Activated naive CD8-positive, alpha-beta T cell treated with anti-CD3 and anti-CD28 coated beads, Interleukin-2, amount 10 ng/mL, durations not matched to agents 7 days and 5 days (primary cell): ENCODE measurements around the gene TMBIM6. TPM values are rescaled to one million over a fixed set of nuclear protein-coding genes. Genes with fewer than 3 reads are reported as not detected.
"Not testable (repeated sequence)": the region's sequence is repeated elsewhere in the genome, so short reads cannot be mapped to it uniquely, and the experiment has no call there.

Experiments used
- ATAC-seq: fragments of 150-1000 bp; cut with Tn5 transposase; one replicate; pipeline ENCODE4 v1.10.0; 2021; ENCODE audit warnings: low read depth, moderate library complexity
- POLR2A ChIA-PET: fragments of 350-600 bp; sonication (Branson Sonifier 250); formaldehyde crosslinking; loops from one replicate; lab custom pipeline; 2021; ENCODE audit warnings: antibody characterized with exemption; lab: Charles Lee
- DNase-seq: peaks from one replicate; pipeline ENCODE4 v3.0.0; 2021
- H3K27ac Mint-ChIP-seq: one replicate; pipeline ENCODE4 v1.8.0; 2022; ENCODE audit warnings: mild to moderate bottlenecking, mixed read lengths
- H3K27me3 Mint-ChIP-seq: one replicate; pipeline ENCODE4 v1.8.0; 2022; ENCODE audit warnings: mild to moderate bottlenecking, moderate library complexity, mixed read lengths
- H3K36me3 Mint-ChIP-seq: one replicate; pipeline ENCODE4 v1.8.0; 2021; ENCODE audit warnings: mild to moderate bottlenecking, mixed read lengths
- H3K4me1 Mint-ChIP-seq: one replicate; pipeline ENCODE4 v1.8.0; 2021; ENCODE audit warnings: mixed read lengths
- H3K4me3 Mint-ChIP-seq: one replicate; pipeline ENCODE4 v1.8.0; 2022; ENCODE audit warnings: mild to moderate bottlenecking, moderate library complexity, mixed read lengths
- H3K9me3 Mint-ChIP-seq: one replicate; pipeline ENCODE4 v1.8.0; 2021; ENCODE audit warnings: mixed read lengths
- total RNA-seq, 2 experiments: library from RNA; stranded (reverse); gene quantifications; one replicate each; pipeline ENCODE4 v1.2.3, GENCODE V29; 2021

Gene TMBIM6
- total RNA-seq, 2 experiments from 2014 or later: 426 to 431 TPM

DNA sequence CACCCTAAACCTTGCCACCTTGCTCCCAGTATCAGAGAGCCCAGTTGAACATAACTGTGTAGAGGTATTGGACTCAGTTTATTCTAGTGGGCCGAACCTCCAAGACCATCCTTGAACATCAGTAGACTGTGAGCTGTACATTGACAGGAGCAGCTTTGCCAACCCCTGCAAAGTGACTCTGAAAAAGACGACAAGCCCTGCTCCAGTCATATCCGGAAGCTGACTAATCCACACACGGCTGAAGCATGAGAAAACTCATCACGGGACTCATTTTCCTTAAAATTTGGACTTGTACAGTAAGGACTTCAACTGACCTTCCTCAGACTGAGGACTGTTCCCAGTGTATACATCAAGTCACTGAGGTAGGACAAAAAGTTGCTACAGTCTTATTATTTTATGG lies 2.6 kb upstream of the TMBIM6 start:
- H3K9me3 Mint-ChIP-seq, H3K27me3 Mint-ChIP-seq, DNase-seq, H3K27ac Mint-ChIP-seq, H3K4me3 Mint-ChIP-seq, ATAC-seq, POLR2A ChIA-PET: not testable (repeated sequence)
- peaks cover 11% of the 10 kb centered on the region for H3K36me3 Mint-ChIP-seq
- H3K4me1 Mint-ChIP-seq: peaks cover 17% of the 10 kb centered on the region

GRCh38 chr12:49740277-49740676 lies 1.1 kb upstream of the TMBIM6 start:
- H3K27me3 Mint-ChIP-seq: not testable (repeated sequence)

GRCh38 chr12:49741882-49742620 lies 694 bp downstream of the TMBIM6 start:
- no peaks in the 10 kb centered on the region for H3K9me3 Mint-ChIP-seq
- ATAC-seq (peak; percentile 73), DNase-seq (peak; percentile 88)
- H3K27ac Mint-ChIP-seq: peak overlapping the region; percentile 96
- H3K4me1 Mint-ChIP-seq: peaks cover 35% of the 10 kb centered on the region
- POLR2A ChIA-PET: interaction anchor here (0.6 to 2.2 kb wide), 43 partner anchors 8 to 611 kb away, joined by 3 to 63 read pairs (median 5); partner anchors contain the start of genes BCDIN3D, CERS5, MCRS1 and NCKAP5L
- peak overlapping the region; percentile 88 for H3K4me3 Mint-ChIP-seq
- H3K27me3 Mint-ChIP-seq: no peaks in the 10 kb centered on the region
- peaks cover 17% of the 10 kb centered on the region for H3K36me3 Mint-ChIP-seq

More at GRCh38 chr12:49740277-49740676, 1.1 kb upstream of the TMBIM6 start:
- not testable (repeated sequence) for DNase-seq, H3K27ac Mint-ChIP-seq, H3K4me3 Mint-ChIP-seq, ATAC-seq, H3K9me3 Mint-ChIP-seq
- Mint-ChIP-seq H3K4me1 (peaks cover 28% of the 10 kb centered on the region), H3K36me3 (peaks cover 17% of the 10 kb centered on the region)
- POLR2A ChIA-PET: interaction anchor here (0.9 to 2.2 kb wide), 14 partner anchors 17 to 888 kb away, joined by 3 to 63 read pairs (median 6); partner anchors contain the start of genes BCDIN3D and DDX23

- POLR2A ChIA-PET: no interaction called here
- H3K4me3 Mint-ChIP-seq: peak overlapping the region; percentile 37
- DNase-seq: no peak
- peaks cover 24% of the 10 kb centered on the region for H3K36me3 Mint-ChIP-seq
- H3K4me1 Mint-ChIP-seq: peaks cover 51% of the 10 kb centered on the region
- no peaks in the 10 kb centered on the region for H3K27me3 Mint-ChIP-seq
- no peak overlapping the region for H3K27ac Mint-ChIP-seq
- H3K9me3 Mint-ChIP-seq: no peaks in the 10 kb centered on the region
- ATAC-seq: no peak
Measured at GRCh38 chr12:49744363-49744885, 3.1 kb downstream of the TMBIM6 start.

- DNase-seq (no peak), ATAC-seq (no peak)
- Mint-ChIP-seq H3K4me3 (peak overlapping the region; percentile 54), H3K27me3 (no peaks in the 10 kb centered on the region), H3K27ac (peak overlapping the region; percentile 75), H3K4me1 (peaks cover 68% of the 10 kb centered on the region), H3K9me3 (no peaks in the 10 kb centered on the region), H3K36me3 (peaks cover 32% of the 10 kb centered on the region)
- POLR2A ChIA-PET: interaction anchor here (1.0 to 1.2 kb wide), 2 partner anchors 13 to 16 kb away, joined by 3 to 4 read pairs; no protein-coding TSS in a partner anchor
Measured at GRCh38 chr12:49748306-49748705, 6.9 kb downstream of the TMBIM6 start.

GRCh38 chr12:49748800-49749199 lies 7.4 kb downstream of the TMBIM6 start:
- no peak for ATAC-seq

DNA sequence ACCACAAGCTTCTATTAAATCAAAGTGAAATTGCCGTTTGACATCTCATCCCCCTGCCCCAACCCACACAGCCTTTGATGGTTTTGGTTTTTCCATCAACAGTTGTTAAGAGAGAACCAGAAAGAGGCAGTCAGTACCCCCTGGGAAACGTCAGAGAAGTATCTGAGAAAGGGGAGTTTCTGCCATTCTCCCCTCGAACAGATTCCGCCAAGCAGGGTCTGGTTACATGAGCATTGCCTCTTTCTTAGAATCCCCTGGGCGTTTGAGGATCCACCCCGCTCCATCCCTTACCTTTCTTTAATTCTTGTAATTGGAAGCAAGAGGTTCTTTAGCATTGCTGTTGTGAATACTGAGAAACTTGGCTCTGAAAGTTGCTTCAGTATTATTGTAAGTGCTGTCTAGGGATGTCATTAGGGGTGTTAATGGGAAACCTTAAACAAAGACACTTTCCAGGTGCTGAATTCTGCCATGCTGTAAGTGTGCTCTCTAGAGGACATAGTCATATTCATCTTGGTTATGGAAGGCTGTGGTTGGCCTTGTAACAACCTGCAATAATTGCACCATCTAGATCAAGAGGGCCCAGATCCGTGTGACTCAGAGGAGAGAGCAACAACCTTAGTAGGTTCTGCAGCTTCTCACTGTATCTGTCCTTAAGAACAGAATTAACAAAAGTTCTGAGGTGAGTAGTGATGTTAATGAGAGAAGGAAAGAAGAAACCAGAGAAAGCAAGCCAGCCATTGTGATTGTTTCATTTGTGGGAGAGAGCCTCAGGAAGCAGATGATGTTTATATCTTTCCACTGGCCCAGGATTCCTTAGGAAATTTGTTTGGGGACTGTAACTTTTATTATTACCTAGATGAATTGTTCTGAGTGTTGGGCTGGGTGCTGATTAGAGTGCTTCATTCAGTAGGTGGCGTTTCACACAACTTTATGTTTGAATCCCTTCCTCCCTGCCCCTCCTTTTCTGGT lies 9.0 kb downstream of the TMBIM6 start:
- H3K4me1 Mint-ChIP-seq: peaks cover 62% of the 10 kb centered on the region
- peak overlapping the region; percentile 60 for H3K4me3 Mint-ChIP-seq
- no peak for DNase-seq
- H3K27me3 Mint-ChIP-seq: no peaks in the 10 kb centered on the region
- POLR2A ChIA-PET: interaction anchor here (1.2 to 2.0 kb wide), 2 partner anchors 9 to 11 kb away, joined by 3 to 13 read pairs; partner anchors contain the start of gene TMBIM6
- H3K36me3 Mint-ChIP-seq: peaks cover 38% of the 10 kb centered on the region
- no peaks in the 10 kb centered on the region for H3K9me3 Mint-ChIP-seq
- H3K27ac Mint-ChIP-seq: peak overlapping the region; percentile 85
- ATAC-seq: peak; percentile 94

More at GRCh38 chr12:49748800-49749199, 7.4 kb downstream of the TMBIM6 start:
- peaks cover 33% of the 10 kb centered on the region for H3K36me3 Mint-ChIP-seq
- peak overlapping the region; percentile 85 for H3K27ac Mint-ChIP-seq
- peaks cover 68% of the 10 kb centered on the region for H3K4me1 Mint-ChIP-seq
- H3K27me3 Mint-ChIP-seq: no peaks in the 10 kb centered on the region
- no peaks in the 10 kb centered on the region for H3K9me3 Mint-ChIP-seq
- POLR2A ChIA-PET: interaction anchor here (0.5 to 2.0 kb wide), 5 partner anchors 7 to 283 kb away, joined by 3 to 13 read pairs (median 3); partner anchors contain the start of gene TMBIM6
- no peak for DNase-seq
- peak overlapping the region; percentile 60 for H3K4me3 Mint-ChIP-seq

DNA sequence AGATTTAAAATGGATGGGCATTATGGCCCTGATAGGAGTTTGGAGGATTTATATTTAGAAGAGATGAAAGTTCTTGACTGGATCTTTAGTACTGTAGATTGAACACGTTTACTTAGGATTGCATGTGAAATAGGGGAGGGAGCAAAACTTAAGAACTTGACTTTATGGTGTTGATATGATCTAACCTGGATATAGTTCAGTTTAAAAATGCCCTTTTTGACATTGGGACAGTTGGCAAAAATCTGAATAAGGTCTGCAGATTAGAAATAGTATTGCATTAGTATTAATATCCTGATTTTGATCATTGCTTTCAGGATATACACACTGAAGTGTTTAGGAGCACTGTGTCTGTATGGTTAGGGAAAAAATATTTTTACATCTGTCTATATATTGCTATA lies 9.6 kb downstream of the TMBIM6 start:
- POLR2A ChIA-PET: interaction anchor here (0.7 to 2.0 kb wide), 2 partner anchors 10 to 18 kb away, joined by 4 to 13 read pairs; partner anchors contain the start of gene TMBIM6
- no peak for ATAC-seq

DNA sequence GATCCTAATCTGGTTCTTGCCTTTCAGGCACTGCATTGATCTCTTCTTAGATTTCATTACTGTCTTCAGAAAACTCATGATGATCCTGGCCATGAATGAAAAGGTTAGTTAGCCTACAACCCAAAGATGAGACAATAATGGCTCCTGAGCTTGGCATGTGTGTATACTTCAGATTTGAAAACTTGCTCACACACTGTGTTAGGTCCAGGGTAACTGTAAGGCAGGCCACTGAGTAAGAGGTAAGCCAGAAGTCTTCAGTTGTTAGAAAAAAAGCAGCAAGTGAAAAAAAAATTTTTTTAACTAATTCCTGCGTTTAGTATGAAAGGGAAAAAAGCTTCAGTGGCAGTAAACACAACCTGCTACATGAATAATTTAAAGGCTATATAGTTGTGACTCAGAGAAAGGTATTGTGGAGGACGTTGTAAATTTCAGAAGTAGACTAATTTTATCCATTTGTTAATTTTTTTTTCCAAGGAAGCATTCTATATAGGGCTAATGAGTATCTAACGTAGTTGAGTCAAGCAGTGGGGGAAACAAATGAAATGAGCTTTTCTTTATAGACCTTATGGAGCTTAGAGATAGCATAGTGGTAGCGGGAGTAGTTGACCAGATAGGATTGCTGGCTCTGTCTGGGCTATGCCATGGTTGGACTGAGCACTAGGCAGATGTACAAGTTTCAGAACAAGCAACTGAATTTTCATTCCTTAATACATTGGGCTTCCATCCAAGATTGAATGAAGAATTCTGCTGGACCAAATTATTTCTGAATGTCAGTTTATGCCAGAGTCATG lies 20.5 kb downstream of the TMBIM6 start:
- POLR2A ChIA-PET: interaction anchor here (0.9 to 7.1 kb wide), 5 partner anchors 9 to 81 kb away, joined by 3 to 63 read pairs (median 3); partner anchors contain the start of genes BCDIN3D and TMBIM6
- no peaks in the 10 kb centered on the region for H3K9me3 Mint-ChIP-seq
- peak overlapping the region; percentile 82 for H3K27ac Mint-ChIP-seq
- peaks cover 46% of the 10 kb centered on the region for H3K4me1 Mint-ChIP-seq
- peak overlapping the region; percentile 21 for H3K4me3 Mint-ChIP-seq
- ATAC-seq (peak; percentile 17), DNase-seq (no peak)
- no peaks in the 10 kb centered on the region for H3K27me3 Mint-ChIP-seq
- H3K36me3 Mint-ChIP-seq: peaks cover 44% of the 10 kb centered on the region

More for the DNA sequence above, 9.6 kb downstream of the TMBIM6 start:
- H3K4me1 Mint-ChIP-seq: peaks cover 65% of the 10 kb centered on the region
- H3K27ac Mint-ChIP-seq: peak overlapping the region; percentile 85
- peak overlapping the region; percentile 60 for H3K4me3 Mint-ChIP-seq
- no peak for DNase-seq
- H3K36me3 Mint-ChIP-seq: peaks cover 40% of the 10 kb centered on the region
- no peaks in the 10 kb centered on the region for H3K9me3 Mint-ChIP-seq
- no peaks in the 10 kb centered on the region for H3K27me3 Mint-ChIP-seq

DNA sequence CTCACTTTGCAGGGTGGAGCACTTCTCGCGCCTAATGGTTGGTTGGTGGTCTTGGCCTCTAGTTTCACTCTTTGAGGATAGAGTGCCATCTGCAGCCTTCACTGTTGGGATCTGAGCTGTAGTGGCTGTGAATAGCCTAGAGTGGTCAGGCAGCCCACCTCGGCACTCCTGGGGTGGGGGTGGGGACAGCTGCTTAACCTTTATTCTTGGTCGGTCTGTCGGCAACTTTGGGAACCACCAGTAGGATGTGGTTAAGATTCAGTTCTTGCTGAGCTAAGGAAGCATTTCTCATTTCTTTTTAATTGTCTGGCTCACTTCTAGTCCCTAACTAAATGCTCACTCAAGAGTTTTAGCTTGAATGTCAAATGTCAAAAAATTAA lies 21.1 kb downstream of the TMBIM6 start:
- DNase-seq: peak; percentile 52
- peak; percentile 40 for ATAC-seq
- Mint-ChIP-seq H3K36me3 (peaks cover 38% of the 10 kb centered on the region), H3K4me1 (peaks cover 46% of the 10 kb centered on the region), H3K9me3 (no peaks in the 10 kb centered on the region), H3K27me3 (no peaks in the 10 kb centered on the region), H3K4me3 (peak overlapping the region; percentile 38), H3K27ac (peak overlapping the region; percentile 82)
- POLR2A ChIA-PET: interaction anchor here (1.2 to 7.1 kb wide), 3 partner anchors 10 to 81 kb away, joined by 3 to 63 read pairs (median 4); partner anchors contain the start of genes BCDIN3D and TMBIM6

- H3K4me1 Mint-ChIP-seq: peaks cover 48% of the 10 kb centered on the region
- no peaks in the 10 kb centered on the region for H3K27me3 Mint-ChIP-seq
- no peaks in the 10 kb centered on the region for H3K9me3 Mint-ChIP-seq
Measured at GRCh38 chr12:49763006-49763591, 21.7 kb downstream of the TMBIM6 start.

More at GRCh38 chr12:49763006-49763591, 21.7 kb downstream of the TMBIM6 start:
- peaks cover 35% of the 10 kb centered on the region for H3K36me3 Mint-ChIP-seq
- H3K4me3 Mint-ChIP-seq: peak overlapping the region; percentile 38
- POLR2A ChIA-PET: interaction anchor here (1.2 to 7.1 kb wide), 2 partner anchors 10 to 22 kb away, joined by 3 to 63 read pairs; partner anchors contain the start of gene TMBIM6
- H3K27ac Mint-ChIP-seq: peak overlapping the region; percentile 82
- ATAC-seq: peak; percentile 59
- peak; percentile 79 for DNase-seq
